ENCODE measurements around the gene GZMB. TPM values are rescaled to one million over a fixed set of nuclear protein-coding genes. Genes with fewer than 3 reads are reported as not detected.

The GZMB gene
- total and polyA plus RNA-seq, 4 donors: 2.2 to 15.7 (median 5.6) TPM

DNA sequence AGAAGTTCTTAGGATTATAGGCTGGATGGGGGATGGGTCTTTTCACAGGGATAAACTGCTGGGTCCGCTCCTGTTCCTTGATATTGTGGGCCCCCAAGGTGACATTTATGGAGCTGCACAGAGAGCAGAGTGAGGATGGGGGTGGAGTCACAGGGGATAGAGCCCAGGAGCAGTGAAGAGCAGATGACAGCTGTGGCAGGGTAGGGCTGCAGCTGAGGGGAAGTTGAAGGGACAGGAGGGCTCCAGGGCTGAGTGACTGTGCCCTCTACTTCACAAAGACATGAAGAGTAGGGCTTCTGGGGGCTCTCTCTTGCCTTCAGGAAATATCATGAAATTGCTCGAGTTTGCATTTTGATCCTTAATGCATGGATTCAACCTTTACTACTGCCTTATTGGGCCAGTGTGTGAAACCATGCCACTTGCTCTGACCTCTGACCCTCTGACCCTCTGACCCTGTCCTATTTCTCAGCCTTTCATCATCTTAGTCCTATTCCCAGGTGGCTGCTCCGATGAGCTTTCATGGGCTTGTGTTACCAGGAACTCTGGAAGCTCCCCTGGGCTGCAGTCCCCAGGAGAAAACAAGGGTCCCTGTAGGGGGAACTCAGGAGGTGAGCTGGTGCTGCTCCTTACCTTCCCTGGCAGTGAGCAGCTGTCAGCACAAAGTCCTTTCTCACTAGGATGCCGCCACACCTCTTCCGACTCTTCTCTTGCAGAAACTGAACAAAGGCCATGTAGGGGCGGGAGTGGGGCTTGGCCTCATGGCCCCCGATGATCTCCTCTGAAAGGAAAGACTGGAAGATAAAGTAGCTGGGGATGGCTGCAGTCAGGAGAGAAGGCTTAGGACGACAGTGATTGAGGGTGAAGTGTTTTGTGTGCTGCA is 26.1 kb downstream of the GZMB start:
- ATAC-seq (ENCODE audit: insufficient read depth, low FRiP score) (no peak), DNase-seq (no peak)
- no peak overlapping the region for H3K4me3 ChIP-seq
- TF ChIP-seq, protein P1, sequence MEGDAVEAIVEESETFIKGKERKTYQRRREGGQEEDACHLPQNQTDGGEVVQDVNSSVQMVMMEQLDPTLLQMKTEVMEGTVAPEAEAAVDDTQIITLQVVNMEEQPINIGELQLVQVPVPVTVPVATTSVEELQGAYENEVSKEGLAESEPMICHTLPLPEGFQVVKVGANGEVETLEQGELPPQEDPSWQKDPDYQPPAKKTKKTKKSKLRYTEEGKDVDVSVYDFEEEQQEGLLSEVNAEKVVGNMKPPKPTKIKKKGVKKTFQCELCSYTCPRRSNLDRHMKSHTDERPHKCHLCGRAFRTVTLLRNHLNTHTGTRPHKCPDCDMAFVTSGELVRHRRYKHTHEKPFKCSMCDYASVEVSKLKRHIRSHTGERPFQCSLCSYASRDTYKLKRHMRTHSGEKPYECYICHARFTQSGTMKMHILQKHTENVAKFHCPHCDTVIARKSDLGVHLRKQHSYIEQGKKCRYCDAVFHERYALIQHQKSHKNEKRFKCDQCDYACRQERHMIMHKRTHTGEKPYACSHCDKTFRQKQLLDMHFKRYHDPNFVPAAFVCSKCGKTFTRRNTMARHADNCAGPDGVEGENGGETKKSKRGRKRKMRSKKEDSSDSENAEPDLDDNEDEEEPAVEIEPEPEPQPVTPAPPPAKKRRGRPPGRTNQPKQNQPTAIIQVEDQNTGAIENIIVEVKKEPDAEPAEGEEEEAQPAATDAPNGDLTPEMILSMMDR (IDR thresholded peaks at IDR 0.05; ENCODE audit: control extremely low read depth, extremely low read depth): no peak
- H3K9me3 ChIP-seq (ENCODE audit: control insufficient read depth in 4 of 4, insufficient read depth in 3 of 4, low read length in 3 of 4): no peaks in the 10 kb centered on the region
- H3K36me3 ChIP-seq (ENCODE audit: control insufficient read depth in 4 of 4, insufficient read depth in 4 of 4, low read length in 4 of 4): no peaks in the 10 kb centered on the region
- no peaks in the 10 kb centered on the region for H3K27me3 ChIP-seq (ENCODE audit: control insufficient read depth in 3 of 3, insufficient read depth in 3 of 3, low read length in 2 of 3)
- peaks cover 0 to 4% (median 0%) of the 10 kb centered on the region in 5 donors for H3K4me1 ChIP-seq (ENCODE audit: control insufficient read depth in 5 of 5, insufficient read depth in 5 of 5, low read length in 5 of 5)
- WGBS, 2 donors: 72% methylated on average over 8 of the region's 8 CpGs
- no peak overlapping the region for H3K27ac ChIP-seq (ENCODE audit: low read depth in 1 of 2, low read length in 1 of 2)
- H3K9ac ChIP-seq (ENCODE audit: insufficient read depth in 1 of 2, low read length in 2 of 2): no peak overlapping the region

DNA sequence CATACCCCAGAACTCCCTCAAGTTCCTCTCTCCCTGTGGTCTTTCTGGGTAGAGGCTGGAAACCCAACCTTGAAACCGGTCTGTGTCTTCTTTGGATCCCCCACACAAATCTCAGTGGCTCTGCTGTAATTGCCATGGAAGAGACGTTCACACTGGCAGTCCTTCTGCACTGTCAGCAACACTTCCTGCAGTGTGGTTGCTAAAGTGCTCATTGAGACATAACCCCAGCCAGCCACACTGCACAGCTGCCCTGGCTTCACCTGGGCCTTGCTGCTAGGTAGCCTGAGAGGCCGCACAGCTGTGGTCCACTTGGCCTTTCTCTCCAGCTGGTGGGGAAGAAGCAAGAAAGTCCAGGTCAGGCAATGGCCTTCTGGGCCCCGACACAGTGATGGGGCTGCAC is 26.9 kb downstream of the GZMB start:
- Histone ChIP-seq H3K27ac (ENCODE audit: low read depth in 1 of 2, low read length in 1 of 2) (no peak overlapping the region), H3K9me3 (ENCODE audit: control insufficient read depth in 4 of 4, insufficient read depth in 3 of 4, low read length in 3 of 4) (no peaks in the 10 kb centered on the region), H3K9ac (ENCODE audit: insufficient read depth in 1 of 2, low read length in 2 of 2) (no peak overlapping the region), H3K27me3 (ENCODE audit: control insufficient read depth in 3 of 3, insufficient read depth in 3 of 3, low read length in 2 of 3) (no peaks in the 10 kb centered on the region), H3K4me3 (no peak overlapping the region), H3K36me3 (ENCODE audit: control insufficient read depth in 4 of 4, insufficient read depth in 4 of 4, low read length in 4 of 4) (no peaks in the 10 kb centered on the region), H3K4me1 (ENCODE audit: control insufficient read depth in 5 of 5, insufficient read depth in 5 of 5, low read length in 5 of 5) (peaks cover 0 to 4% (median 0%) of the 10 kb centered on the region in 5 donors)
- TF ChIP-seq, protein P1 (IDR thresholded peaks at IDR 0.05; ENCODE audit: control extremely low read depth, extremely low read depth): no peak
- WGBS, 2 donors: 42 to 57% methylated on average over 4 of the region's 4 CpGs
- no peak for ATAC-seq (ENCODE audit: insufficient read depth, low FRiP score)
- no peak for DNase-seq

DNA sequence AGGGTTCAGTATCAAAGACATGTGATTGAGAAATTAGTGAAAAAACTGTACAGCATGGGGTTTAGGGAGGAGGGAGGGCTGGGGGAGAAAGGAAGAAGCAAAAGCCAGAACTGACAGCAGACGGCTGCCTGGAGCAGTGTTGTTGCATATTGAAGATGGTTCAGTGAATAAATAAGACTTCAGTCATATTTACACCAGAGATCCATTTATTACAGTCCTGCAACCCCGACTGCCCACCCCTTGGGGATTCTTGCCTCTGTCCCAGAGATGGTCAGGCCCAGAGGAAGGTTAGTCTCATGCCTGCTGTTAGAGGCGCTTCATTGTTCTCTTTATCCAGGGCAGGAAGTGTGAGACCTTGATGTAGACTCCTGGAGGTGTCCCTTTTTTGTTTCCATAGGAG is 27.7 kb downstream of the GZMB start:
- peak in 1 of 3 donors; percentile 19 for DNase-seq
- TF ChIP-seq, protein P1 (IDR thresholded peaks at IDR 0.05; ENCODE audit: control extremely low read depth, extremely low read depth): no peak
- Histone ChIP-seq H3K27ac (ENCODE audit: low read depth in 1 of 2, low read length in 1 of 2) (no peak overlapping the region), H3K27me3 (ENCODE audit: control insufficient read depth in 3 of 3, insufficient read depth in 3 of 3, low read length in 2 of 3) (no peaks in the 10 kb centered on the region), H3K9me3 (ENCODE audit: control insufficient read depth in 4 of 4, insufficient read depth in 3 of 4, low read length in 3 of 4) (no peaks in the 10 kb centered on the region), H3K4me1 (ENCODE audit: control insufficient read depth in 5 of 5, insufficient read depth in 5 of 5, low read length in 5 of 5) (peaks cover 0 to 4% (median 0%) of the 10 kb centered on the region in 5 donors), H3K4me3 (no peak overlapping the region), H3K36me3 (ENCODE audit: control insufficient read depth in 4 of 4, insufficient read depth in 4 of 4, low read length in 4 of 4) (no peaks in the 10 kb centered on the region), H3K9ac (ENCODE audit: insufficient read depth in 1 of 2, low read length in 2 of 2) (no peak overlapping the region)
- ATAC-seq (ENCODE audit: insufficient read depth, low FRiP score): no peak
- 55 to 60% methylated on average over 3 of the region's 3 CpGs for WGBS, 2 donors
